DMS114 treated with DMSO at 0.1 percent for 48 hours (cell line): ENCODE measurements around the gene GRM5.
"Not testable (repeated sequence)": the region's sequence is repeated elsewhere in the genome, so short reads cannot be mapped to it uniquely, and the experiment has no call there.

Experiments used
- DNase-seq: peaks from one replicate; lab custom pipeline; 2025; ENCODE audit not compliant: unreplicated experiment; lab: John Stamatoyannopoulos, UW

The GRM5 gene

GRCh38 chr11:88843766-88844426, 221.9 kb downstream of the GRM5 start:
- not testable (repeated sequence) for DNase-seq

DNA sequence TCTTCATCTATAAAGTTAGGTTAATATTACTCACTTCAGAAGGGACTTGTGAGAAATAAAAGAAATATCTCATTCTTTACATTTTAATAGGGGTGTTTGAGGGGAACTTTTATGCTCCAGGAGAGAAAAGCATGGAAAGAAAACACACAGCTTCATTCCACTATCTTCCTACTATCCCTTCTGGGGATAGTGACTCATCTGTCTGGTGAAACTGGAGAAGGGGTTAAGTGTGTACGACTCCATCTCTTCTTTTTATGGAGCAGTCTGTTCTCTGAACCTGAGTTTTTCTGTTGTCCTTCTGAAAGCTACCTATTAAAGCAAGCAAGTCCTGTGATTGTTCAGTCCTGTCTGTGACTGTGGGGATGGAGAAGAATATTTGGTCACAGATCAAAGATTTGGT, 227.6 kb downstream of the GRM5 start:
- DNase-seq = not testable (repeated sequence)

DNA sequence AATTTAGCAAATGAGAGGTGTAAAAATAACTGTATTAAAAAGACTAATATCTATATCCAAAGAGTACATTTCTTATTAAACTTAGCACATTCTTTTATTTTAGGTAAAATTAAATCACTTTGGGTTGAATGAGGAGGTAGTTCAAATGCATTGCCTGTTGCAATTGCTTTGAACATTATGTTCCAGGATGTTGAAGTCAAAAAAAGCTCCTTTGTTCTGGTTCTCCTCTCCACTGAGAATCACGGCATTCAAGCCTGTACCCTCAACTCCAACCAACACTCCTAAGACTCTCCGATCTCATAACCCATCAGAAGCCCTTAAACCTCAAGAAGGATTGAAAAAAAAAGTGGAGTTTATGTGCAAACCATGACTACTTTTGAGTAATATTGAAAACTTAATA, 230.1 kb downstream of the GRM5 start:
- DNase-seq = not testable (repeated sequence)

DNA sequence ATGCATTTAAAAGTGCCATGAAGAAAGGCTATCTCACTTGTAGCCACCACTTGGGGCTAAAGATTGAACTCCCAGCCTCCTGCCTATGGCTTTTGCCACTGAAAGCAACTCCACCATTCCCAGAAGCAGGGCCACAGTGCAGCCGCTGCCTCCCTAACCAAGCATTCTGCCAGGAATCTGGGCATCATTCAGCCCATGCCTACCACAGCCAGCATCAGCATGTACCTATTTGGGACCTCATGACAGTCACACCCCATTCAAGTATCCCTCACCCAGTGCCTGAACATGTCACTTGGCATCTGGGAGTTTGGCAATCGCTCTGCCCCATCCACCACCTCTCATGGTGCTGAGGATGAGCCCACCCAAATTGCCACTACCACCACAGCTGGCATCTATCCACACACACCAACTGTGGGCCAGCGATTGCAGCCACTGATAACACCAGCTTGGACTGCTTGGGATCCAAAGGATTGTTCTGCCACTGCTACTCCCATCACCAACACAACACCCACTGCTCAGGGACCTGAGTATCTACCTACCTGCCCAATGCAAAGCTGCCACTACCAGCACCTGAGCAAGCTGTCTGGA, 234.4 kb downstream of the GRM5 start:
- DNase-seq = no peak

GRCh38 chr11:88827018-88827676, 238.6 kb downstream of the GRM5 start:
- DNase-seq = no peak

DNA sequence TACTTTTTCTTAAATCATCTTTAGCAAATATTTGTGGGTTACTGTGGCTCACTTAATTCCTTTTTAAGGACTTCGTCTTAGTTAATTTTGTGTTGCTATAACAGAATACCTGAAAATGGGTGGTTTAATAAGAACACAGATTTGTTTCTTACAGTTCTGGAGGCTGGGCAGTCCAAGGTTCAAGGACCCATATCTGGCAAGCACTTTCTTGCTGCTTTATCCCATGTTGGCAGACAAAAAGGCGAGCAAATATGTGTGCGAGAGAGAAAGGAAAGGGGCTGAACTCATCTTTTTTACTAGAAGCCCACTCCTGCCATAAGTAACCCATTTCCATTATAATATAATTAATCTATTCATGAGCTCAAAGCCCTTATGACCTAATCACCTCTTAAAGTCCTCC, 246.2 kb downstream of the GRM5 start:
- DNase-seq = no peak

DNA sequence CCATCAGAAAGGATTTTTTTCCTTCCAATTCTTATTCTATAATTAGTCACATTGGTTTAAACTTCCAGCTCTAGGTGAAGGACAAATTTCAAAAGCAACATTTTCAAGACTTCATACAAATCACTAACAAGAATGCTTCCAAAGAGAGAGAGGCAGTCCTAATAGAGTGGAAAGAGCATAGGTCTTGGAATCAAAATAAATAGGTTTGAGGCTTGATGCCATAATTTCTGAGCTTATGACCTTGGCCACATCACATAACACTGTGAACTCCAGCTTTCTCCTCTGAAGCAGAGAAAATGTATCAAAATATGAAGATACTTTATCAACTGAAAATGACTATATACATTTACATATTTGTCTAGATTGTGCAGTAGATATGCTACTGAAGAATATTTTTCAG, 246.8 kb downstream of the GRM5 start:
- no peak for DNase-seq

DNA sequence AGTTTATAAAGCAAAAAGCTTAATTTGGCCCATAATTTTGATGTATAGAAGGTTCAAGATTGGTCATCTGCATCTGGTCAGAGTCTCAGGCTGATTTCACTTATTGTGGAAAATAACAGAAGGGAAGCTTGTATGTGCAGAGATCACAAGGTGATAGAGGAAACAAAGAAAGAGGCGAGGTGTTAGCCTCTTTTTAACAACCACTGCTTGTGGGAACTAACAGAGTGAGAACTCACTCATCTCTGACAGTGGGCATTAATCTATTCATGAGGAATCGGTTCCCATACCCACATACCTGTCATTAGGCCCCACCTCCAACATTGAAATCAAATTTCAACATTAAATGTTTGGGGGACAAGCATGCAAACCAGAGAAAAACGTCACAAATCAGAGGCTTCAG, 250.3 kb downstream of the GRM5 start:
- no peak for DNase-seq

DNA sequence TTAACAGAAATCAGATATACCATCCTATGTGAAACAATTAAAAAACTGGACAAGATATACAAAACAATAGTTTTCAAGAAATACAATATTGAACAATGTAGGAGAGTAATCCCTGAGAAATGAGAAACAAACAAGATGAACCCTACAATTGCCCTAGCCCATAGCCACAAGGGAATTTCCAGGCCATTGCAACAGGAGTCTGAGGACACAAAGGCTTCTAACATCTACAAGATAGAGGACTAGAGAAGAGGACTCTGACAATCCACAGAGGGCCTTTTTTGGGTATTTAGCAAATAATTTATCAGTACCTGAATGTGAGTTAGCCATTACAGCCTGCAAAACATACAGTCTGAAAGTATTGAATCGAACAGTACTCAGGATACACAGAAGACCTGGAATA, 251.7 kb downstream of the GRM5 start:
- DNase-seq = no peak

GRCh38 chr11:88813233-88813915, 252.4 kb downstream of the GRM5 start:
- no peak for DNase-seq

- DNase-seq = no peak
Measured at GRCh38 chr11:88810420-88811097, 255.2 kb downstream of the GRM5 start.

DNA sequence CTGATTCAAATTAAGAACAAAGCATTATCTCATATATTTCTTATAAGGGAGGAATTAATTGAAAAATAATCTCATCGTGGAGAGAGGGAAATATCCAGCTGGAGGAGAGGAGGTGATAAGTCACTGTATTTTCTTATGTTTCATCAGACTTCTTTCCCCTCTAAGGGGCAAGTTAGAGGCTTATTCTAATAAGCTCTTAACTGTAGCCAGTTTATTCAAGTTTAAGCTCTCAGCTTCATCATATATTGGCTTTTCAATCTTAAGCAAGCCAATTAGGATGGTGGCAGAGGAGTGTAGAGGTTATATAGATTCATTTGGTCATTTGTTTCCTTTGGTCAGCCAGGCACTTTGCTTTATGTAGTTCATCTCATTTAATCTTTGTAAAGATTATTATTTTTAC, 256.7 kb downstream of the GRM5 start:
- no peak for DNase-seq

DNA sequence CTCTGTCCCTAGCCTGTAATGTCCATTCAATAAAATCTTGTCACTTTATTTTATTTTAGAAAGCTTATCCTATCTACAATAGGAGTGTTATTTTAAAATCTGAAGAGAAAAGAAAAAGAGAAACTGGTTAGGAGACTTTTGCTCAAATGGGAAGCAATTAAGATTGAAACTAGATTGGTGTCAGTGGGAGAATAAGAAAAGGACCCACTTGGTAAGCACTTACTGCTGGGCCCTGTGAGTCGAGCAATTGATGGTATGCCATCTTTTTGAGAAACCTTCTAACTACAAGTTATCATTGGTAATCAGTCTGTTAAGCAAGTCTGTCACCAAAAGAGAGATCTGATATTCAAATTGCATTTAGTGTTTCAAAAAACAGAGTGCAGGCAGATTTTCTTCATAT, 258.4 kb downstream of the GRM5 start:
- no peak for DNase-seq

DNA sequence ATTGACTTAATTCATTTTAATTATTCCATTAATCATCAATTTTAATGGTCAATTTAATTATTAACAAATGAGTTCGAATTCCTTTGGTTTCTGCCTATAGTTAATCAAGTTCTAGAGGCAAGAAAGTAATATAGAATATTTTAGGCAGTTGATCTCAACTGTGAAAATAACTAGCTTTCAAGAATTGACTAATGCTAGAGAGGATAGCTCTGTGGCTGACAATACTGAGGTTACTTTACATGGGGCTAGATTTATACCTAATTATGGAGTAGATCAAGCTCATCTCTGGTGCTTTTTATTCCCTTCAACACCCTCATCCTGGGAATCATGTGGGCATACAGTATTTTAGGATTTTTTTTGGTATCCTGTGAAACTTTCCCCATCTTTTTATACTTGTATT, 259.4 kb downstream of the GRM5 start:
- no peak for DNase-seq

DNA sequence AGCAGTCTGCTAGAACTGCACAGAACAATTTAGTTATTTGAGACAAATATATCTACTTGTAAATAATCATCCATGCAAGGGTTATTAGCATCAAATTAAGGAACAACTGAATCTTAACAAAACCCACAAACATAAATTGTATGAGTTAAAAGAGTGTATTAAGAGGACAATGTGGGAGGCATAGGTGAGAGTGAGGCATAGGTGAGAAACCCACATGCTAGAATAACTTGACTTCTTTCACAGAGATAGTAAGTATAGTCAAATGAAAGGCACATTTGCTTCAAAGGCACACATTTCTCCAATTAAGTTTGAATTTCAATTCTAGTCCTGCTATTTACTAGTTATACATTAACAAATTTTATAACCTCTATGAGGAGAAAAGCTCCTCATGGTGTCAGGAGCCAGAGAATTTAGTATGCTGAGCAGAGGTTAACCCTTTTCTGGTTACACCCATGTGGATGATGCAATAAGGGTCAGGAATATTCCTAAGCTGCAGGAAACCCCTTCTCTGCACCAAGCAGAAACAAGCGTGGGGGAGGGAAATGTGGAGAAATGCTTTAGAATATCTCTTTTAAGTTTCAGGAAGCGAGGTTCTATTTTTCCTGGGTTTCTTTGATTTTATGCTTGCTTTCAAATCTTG, 264.2 kb downstream of the GRM5 start:
- DNase-seq = no peak

GRCh38 chr11:88799771-88800500, 265.8 kb downstream of the GRM5 start:
- no peak for DNase-seq

GRCh38 chr11:88790182-88790581, 275.6 kb downstream of the GRM5 start:
- no peak for DNase-seq

GRCh38 chr11:88779577-88779976, 286.2 kb downstream of the GRM5 start:
- DNase-seq = no peak

GRCh38 chr11:88770475-88771079, 295.2 kb downstream of the GRM5 start:
- no peak for DNase-seq

DNA sequence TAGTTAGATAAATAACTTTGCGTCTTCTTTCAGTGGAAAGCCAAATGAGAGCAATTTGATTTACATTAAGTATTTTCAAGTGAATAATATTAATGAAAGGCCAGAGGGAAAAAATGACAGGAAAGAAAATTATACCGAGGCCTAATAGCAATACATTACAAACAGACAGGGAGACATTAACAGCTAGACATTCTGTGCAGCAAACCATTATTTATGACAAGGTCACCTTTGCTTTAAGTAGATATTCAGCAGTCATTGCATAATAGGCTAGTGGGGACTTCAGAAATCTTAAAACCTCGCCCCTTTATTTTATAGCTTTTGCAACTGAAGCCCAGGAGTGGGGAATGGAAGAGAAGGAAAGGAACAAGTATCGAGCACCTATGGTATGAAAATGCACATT, 321.6 kb downstream of the GRM5 start:
- DNase-seq = no peak
